H9 (cell line): Measurements from ENCODE around the gene B9D2. TPM values are rescaled to one million over a fixed set of nuclear protein-coding genes. Genes with fewer than 3 reads are reported as not detected.

Experiments
- DNase-seq: peaks from one replicate; pipeline ENCODE4 v3.0.0-alpha.2; 2017
- H2AFZ ChIP-seq: one replicate; pipeline ENCODE4 v1.6.1; 2013; ENCODE audit warnings: mild to moderate bottlenecking, low read length, control low read depth, moderate library complexity
- H2AK5ac ChIP-seq: 2 replicates; pipeline ENCODE4 v1.6.1; 2013; ENCODE audit warnings: low read length, control low read depth, mixed read lengths; ENCODE audit not compliant: insufficient read length
- H2BK120ac ChIP-seq: one replicate; pipeline ENCODE4 v1.6.1; 2013; ENCODE audit warnings: low read depth, mild to moderate bottlenecking, low read length, control low read depth, inconsistent platforms; ENCODE audit not compliant: poor library complexity, severe bottlenecking
- H2BK12ac ChIP-seq: 2 replicates; pipeline ENCODE4 v1.6.1; 2013; ENCODE audit warnings: low read length, control low read depth, mixed read lengths, low read depth; ENCODE audit not compliant: insufficient read length
- H2BK15ac ChIP-seq: 2 replicates; pipeline ENCODE4 v1.6.1; 2013; ENCODE audit warnings: low read depth, low read length, control low read depth
- H2BK20ac ChIP-seq: one replicate; pipeline ENCODE4 v1.6.1; 2013; ENCODE audit warnings: low read depth, mild to moderate bottlenecking, low read length, control low read depth, inconsistent platforms; ENCODE audit not compliant: poor library complexity, severe bottlenecking
- H2BK5ac ChIP-seq: 2 replicates; pipeline ENCODE4 v1.6.1; 2013; ENCODE audit warnings: low read length, control low read depth, mixed read lengths; ENCODE audit not compliant: insufficient read length
- H3K14ac ChIP-seq: 2 replicates; pipeline ENCODE4 v1.6.1; 2013; ENCODE audit warnings: low read length, control low read depth; ENCODE audit not compliant: insufficient read depth
- H3K18ac ChIP-seq: 2 replicates; pipeline ENCODE4 v1.6.1; 2013; ENCODE audit warnings: low read depth, mild to moderate bottlenecking, mixed read lengths, low read length, control low read depth; ENCODE audit not compliant: insufficient read length
- H3K23ac ChIP-seq: 2 replicates; pipeline ENCODE4 v1.6.1; 2013; ENCODE audit warnings: low read length, control low read depth, mixed read lengths, low read depth; ENCODE audit not compliant: insufficient read length
- H3K23me2 ChIP-seq: 2 replicates; pipeline ENCODE4 v1.6.1; 2013; ENCODE audit warnings: low read depth, mild to moderate bottlenecking, mixed read lengths, low read length, control low read depth; ENCODE audit not compliant: insufficient read length, poor library complexity, severe bottlenecking
- H3K27ac ChIP-seq: 2 replicates; pipeline ENCODE4 v1.5.1; 2013; ENCODE audit warnings: low read length, control low read depth, mixed read lengths, low read depth; ENCODE audit not compliant: insufficient read length
- H3K27me3 ChIP-seq: 2 replicates; pipeline ENCODE4 v1.6.1; 2013; ENCODE audit warnings: low read length, control low read depth, inconsistent platforms; ENCODE audit not compliant: insufficient read depth
- H3K4ac ChIP-seq: 2 replicates; pipeline ENCODE4 v1.6.1; 2013; ENCODE audit warnings: low read depth, mild to moderate bottlenecking, control low read depth, inconsistent platforms, low read length, moderate library complexity
- H3K4me1 ChIP-seq: 2 replicates; pipeline ENCODE4 v1.6.1; 2013; ENCODE audit warnings: low read length, control low read depth, inconsistent platforms; ENCODE audit not compliant: insufficient read depth
- H3K4me2 ChIP-seq: 2 replicates; pipeline ENCODE4 v1.6.1; 2013; ENCODE audit warnings: low read length, control low read depth, mixed read lengths; ENCODE audit not compliant: insufficient read length, insufficient read depth
- H3K56ac ChIP-seq: 2 replicates; pipeline ENCODE4 v1.6.1; 2013; ENCODE audit warnings: low read depth, mild to moderate bottlenecking, mixed read lengths, low read length, control low read depth; ENCODE audit not compliant: insufficient read length
- H3K79me1 ChIP-seq: 2 replicates; pipeline ENCODE4 v1.6.1; 2013; ENCODE audit warnings: low read depth, mild to moderate bottlenecking, moderate library complexity, low read length, control low read depth, inconsistent platforms; ENCODE audit not compliant: insufficient read depth, poor library complexity, severe bottlenecking
- H3K79me2 ChIP-seq: 2 replicates; pipeline ENCODE4 v1.6.1; 2013; ENCODE audit warnings: low read length, control low read depth, inconsistent platforms; ENCODE audit not compliant: insufficient read depth
- H3K9ac ChIP-seq: 2 replicates; pipeline ENCODE4 v1.6.1; 2013; ENCODE audit warnings: low read length, control low read depth, mixed read lengths; ENCODE audit not compliant: insufficient read length; ENCODE audit errors: extremely low read depth
- H3K9me3 ChIP-seq: one replicate; pipeline ENCODE4 v1.6.1; 2013; ENCODE audit warnings: low read depth, low read length, inconsistent platforms; ENCODE audit not compliant: control insufficient read depth
- H3T11ph ChIP-seq: one replicate; pipeline ENCODE4 v1.6.1; 2013; ENCODE audit warnings: mild to moderate bottlenecking, low read length, control low read depth, inconsistent platforms
- H4K20me1 ChIP-seq: one replicate; pipeline ENCODE4 v1.6.1; 2013; ENCODE audit not compliant: control insufficient read depth, insufficient read length, insufficient read depth
- H4K5ac ChIP-seq: 2 replicates; pipeline ENCODE4 v1.6.1; 2013; ENCODE audit warnings: low read depth, mild to moderate bottlenecking, mixed read lengths, low read length, control low read depth; ENCODE audit not compliant: insufficient read length
- H4K8ac ChIP-seq: replicated peaks from 2 replicates; pipeline ENCODE4 v1.6.1; 2013; ENCODE audit warnings: low read length, control low read depth, mixed read lengths, low read depth; ENCODE audit not compliant: insufficient read length
- H4K91ac ChIP-seq: 2 replicates; pipeline ENCODE4 v1.6.1; 2013; ENCODE audit warnings: low read depth, mild to moderate bottlenecking, moderate library complexity, mixed read lengths, low read length, control low read depth; ENCODE audit not compliant: insufficient read length
- H3K27ac Mint-ChIP-seq, 3 experiments: 2 replicates in 2 of 3; 3 replicates in 1 of 3; pipeline ENCODE4 v1.8.0; 2020 to 2021; ENCODE audit warnings: mixed read lengths in 3 of 3, mild to moderate bottlenecking in 1 of 3, moderate library complexity in 1 of 3
- H3K27me3 Mint-ChIP-seq: 2 replicates; pipeline ENCODE4 v1.8.0; 2021; ENCODE audit warnings: low read depth, mild to moderate bottlenecking, moderate library complexity, mixed read lengths
- H3K36me3 Mint-ChIP-seq, 3 experiments: 2 replicates in 2 of 3; 3 replicates in 1 of 3; pipeline ENCODE4 v1.8.0; 2020 to 2021; ENCODE audit warnings: low read depth in 3 of 3, mixed read lengths in 3 of 3; ENCODE audit not compliant: insufficient read depth in 1 of 3
- H3K4me1 Mint-ChIP-seq, 2 experiments: 2 replicates each; pipeline ENCODE4 v1.8.0; 2020; ENCODE audit warnings: mixed read lengths in 2 of 2
- H3K4me3 Mint-ChIP-seq, 2 experiments: 2 replicates in 1 of 2; 3 replicates in 1 of 2; pipeline ENCODE4 v1.8.0; 2020 to 2021; ENCODE audit warnings: mild to moderate bottlenecking in 2 of 2, mixed read lengths in 2 of 2, moderate library complexity in 1 of 2
- H3K9me3 Mint-ChIP-seq, 2 experiments: 2 replicates in 1 of 2; 3 replicates in 1 of 2; pipeline ENCODE4 v1.8.0; 2020; ENCODE audit warnings: mild to moderate bottlenecking in 2 of 2, mixed read lengths in 2 of 2, moderate library complexity in 1 of 2
- WGBS: extraction: QIAGEN DNeasy Blood & Tissue Kit; methylation state at CpG from one replicate; pipeline ENCODE4 v1.1.7; 2013; ENCODE audit warnings: missing lambda C conversion rate, low lambda C conversion rate, mixed read lengths; ENCODE audit not compliant: insufficient read length; ENCODE audit errors: extremely low coverage; 5-methylcytosine and 5-hydroxymethylcytosine counted together
- total RNA-seq: library from RNA; stranded (reverse); gene quantifications from 2 replicates; pipeline ENCODE4 v1.2.1, GENCODE V29; 2021
- TF ChIP-seq, protein P1 (sequence below): fragments of 200-600 bp; sonication (generic); conservative IDR thresholded peaks from 3 replicates; pipeline ENCODE4 v1.8.0; 2021; ENCODE audit warnings: antibody characterized with exemption, mild to moderate bottlenecking

Gene B9D2
- total RNA-seq, 1 experiment from 2014 or later, result 4.8 TPM

GRCh38 chr19:41355035-41355434 is 8.9 kb downstream of the B9D2 start:
- peaks cover 26% of the 10 kb centered on the region for H3K23me2 ChIP-seq
- H3K9me3 Mint-ChIP-seq, result no peaks in the 10 kb centered on the region; a peak in 1 of 5 replicates

More at GRCh38 chr19:41355035-41355434, 8.9 kb downstream of the B9D2 start:
- Mint-ChIP-seq H3K4me3 (peak overlapping the region; percentile 1 to 16; a peak in 3 of 5 replicates), H3K27ac (no peak overlapping the region), H3K4me1 (peaks cover 21 to 22% of the 10 kb centered on the region in 2 experiments), H3K27me3 (peaks cover 38% of the 10 kb centered on the region), H3K36me3 (peaks cover 0 to 10% (median 2%) of the 10 kb centered on the region in 3 experiments; a peak in 4 of 7 replicates)
- H3K9me3 ChIP-seq, result no peaks in the 10 kb centered on the region
- H2BK12ac ChIP-seq, result no peak overlapping the region
- H3K27me3 ChIP-seq, result peaks cover 10% of the 10 kb centered on the region; the same call in 1 of the 2 replicates
- no peaks in the 10 kb centered on the region for H3K79me1 ChIP-seq
- H3T11ph ChIP-seq, result no peak overlapping the region
- no peaks in the 10 kb centered on the region; the same call in 1 of the 2 replicates for H3K4me1 ChIP-seq
- H3K4ac ChIP-seq, result no peak overlapping the region
- no peaks in the 10 kb centered on the region for H4K20me1 ChIP-seq
- no CpG with 5 or more reads among the region's 1 CpG for WGBS
- no peak overlapping the region for H4K91ac ChIP-seq
- no peak overlapping the region for H3K4me2 ChIP-seq
- H2BK20ac ChIP-seq, result no peak overlapping the region
- H2AFZ ChIP-seq, result no peak overlapping the region
- no peak overlapping the region for H2BK5ac ChIP-seq
- no peak overlapping the region for H2BK15ac ChIP-seq
- DNase-seq, result no peak
- no peak overlapping the region for H2AK5ac ChIP-seq
- H3K27ac ChIP-seq, result no peak overlapping the region
- no peak overlapping the region for H3K56ac ChIP-seq
- H3K23ac ChIP-seq, result no peak overlapping the region
- H3K9ac ChIP-seq, result no peak overlapping the region
- no peak overlapping the region for H3K18ac ChIP-seq
- no peaks in the 10 kb centered on the region for H3K79me2 ChIP-seq
- H4K8ac ChIP-seq, result no peak overlapping the region
- no peak overlapping the region for H2BK120ac ChIP-seq
- no peak overlapping the region for H3K14ac ChIP-seq
- no peak overlapping the region for H4K5ac ChIP-seq
- TF ChIP-seq, protein P1, sequence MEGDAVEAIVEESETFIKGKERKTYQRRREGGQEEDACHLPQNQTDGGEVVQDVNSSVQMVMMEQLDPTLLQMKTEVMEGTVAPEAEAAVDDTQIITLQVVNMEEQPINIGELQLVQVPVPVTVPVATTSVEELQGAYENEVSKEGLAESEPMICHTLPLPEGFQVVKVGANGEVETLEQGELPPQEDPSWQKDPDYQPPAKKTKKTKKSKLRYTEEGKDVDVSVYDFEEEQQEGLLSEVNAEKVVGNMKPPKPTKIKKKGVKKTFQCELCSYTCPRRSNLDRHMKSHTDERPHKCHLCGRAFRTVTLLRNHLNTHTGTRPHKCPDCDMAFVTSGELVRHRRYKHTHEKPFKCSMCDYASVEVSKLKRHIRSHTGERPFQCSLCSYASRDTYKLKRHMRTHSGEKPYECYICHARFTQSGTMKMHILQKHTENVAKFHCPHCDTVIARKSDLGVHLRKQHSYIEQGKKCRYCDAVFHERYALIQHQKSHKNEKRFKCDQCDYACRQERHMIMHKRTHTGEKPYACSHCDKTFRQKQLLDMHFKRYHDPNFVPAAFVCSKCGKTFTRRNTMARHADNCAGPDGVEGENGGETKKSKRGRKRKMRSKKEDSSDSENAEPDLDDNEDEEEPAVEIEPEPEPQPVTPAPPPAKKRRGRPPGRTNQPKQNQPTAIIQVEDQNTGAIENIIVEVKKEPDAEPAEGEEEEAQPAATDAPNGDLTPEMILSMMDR, result no peak
